GM19372 (cell line): ENCODE results near the gene TRIM41.

Experiments used
- ATAC-seq: cut with Tn5 transposase; IDR thresholded peaks from one replicate; pipeline ENCODE4 v1.9.1; 2021; ENCODE audit warnings: mild to moderate bottlenecking, low read depth, moderate library complexity; ENCODE audit not compliant: unreplicated experiment

TRIM41 gene

DNA sequence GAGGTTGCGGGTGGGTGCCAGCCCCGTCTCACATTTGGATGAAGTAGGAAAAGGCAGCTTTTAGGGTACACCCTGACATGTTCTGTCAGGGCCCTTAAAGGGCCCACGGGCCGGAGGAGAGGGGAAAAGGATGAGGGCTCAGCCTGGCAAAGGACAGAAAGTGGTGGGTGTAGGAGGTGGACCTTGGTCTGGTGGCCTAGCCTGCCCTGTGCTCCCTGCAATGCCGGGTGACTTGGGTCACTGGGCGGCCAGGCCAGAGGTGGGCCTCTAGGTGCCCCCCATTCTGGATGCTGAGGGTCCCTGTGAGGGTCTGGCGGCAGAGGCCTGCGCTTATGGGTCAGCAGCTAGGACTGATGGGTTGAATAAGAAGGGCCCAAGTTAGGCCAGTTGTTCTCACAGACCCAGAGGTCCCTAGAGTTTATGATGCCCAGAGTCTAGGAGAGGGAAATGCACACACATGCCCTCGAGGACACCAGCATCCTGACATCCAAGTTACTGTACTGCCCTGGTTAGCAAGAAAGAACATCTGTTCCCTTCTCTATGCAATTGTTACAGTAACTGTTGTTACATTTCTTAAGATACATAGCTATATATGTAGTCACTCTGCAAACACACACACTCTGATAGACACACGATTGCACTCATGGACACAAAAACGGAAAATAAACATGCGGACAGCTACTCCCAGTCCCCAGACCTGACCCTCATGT lies 30.6 kb upstream of the TRIM41 start:
- ATAC-seq = no peak

DNA sequence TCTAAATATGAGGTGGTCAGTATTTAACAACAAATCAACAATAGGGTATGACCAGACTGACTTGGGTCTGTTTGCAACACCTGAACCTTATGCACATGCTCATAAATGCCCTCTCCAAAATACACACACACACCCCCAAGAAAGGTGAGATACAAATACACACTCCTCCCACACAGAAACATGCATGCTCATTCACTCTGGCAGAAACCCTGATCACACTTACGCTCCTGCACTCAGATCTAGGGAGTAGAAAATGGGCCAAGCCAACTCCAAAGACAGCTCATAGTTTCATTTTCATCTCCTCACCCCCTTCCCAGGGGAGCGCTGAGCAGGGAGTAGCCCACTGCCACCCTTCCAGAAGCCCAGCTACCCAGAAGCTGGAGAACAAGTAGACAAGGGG lies 29.4 kb upstream of the TRIM41 start:
- no peak for ATAC-seq

DNA sequence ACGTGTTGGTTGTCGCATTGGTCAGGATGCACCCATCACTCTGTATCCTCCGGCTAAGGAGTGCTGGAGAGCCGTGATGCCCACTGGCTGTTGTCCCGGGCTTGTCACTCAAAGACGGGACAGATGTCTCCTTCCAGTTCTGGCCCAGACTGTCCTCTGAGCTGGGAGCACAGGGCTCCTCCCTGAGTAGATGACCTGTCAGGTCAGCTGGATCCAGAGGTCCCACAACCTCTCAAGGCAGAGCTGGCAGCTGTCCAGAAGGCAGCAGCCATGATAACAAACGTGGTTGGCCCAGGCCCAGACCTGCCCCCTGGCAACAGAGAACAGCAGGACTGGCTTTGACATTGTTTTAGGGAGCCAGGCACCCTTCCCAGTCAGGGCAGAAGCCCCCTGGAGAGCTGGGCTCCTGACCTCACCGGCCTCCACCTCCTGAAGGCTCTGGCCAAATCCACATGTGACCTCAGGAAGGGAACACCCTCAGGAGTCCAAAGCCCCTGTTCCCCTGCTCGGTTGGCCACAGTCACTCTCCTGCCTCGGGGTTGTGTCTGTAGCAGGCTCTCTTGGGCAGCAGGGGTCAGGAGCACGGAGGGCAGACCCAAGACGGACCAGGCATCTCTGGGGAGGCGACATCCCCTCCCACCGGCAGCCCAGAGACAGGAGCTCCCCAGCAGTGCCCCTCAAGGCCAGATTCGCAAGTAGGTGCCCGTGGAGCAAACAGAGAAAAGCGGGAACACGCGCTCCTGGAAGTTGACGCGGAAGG lies 28.4 kb upstream of the TRIM41 start:
- ATAC-seq = no peak

DNA sequence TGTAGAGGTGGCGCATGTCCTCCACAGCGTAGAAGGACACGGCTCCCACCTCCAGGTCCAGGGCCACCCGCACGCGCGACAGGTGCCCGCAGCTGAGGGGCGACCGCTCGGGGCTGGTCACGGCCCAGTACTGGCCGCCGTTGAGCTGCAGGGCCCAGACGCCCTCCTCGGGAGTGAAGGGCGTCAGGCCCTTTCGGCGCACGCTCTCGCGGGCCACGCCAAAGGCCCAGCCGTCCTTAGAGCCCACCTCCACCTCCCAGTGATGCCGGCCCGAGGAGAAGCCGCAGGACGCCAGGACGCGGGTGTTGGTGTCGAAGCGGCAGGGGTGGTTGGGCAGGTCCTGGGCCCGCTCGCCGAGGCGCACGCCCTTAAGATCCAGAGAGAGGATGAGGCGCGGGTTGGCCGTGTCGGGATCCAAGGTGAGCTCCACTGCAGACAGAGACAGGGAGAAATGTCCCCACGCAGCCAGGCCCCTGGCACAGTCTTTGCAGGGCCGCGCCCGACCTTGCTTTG lies 27.8 kb upstream of the TRIM41 start:
- no peak for ATAC-seq

DNA sequence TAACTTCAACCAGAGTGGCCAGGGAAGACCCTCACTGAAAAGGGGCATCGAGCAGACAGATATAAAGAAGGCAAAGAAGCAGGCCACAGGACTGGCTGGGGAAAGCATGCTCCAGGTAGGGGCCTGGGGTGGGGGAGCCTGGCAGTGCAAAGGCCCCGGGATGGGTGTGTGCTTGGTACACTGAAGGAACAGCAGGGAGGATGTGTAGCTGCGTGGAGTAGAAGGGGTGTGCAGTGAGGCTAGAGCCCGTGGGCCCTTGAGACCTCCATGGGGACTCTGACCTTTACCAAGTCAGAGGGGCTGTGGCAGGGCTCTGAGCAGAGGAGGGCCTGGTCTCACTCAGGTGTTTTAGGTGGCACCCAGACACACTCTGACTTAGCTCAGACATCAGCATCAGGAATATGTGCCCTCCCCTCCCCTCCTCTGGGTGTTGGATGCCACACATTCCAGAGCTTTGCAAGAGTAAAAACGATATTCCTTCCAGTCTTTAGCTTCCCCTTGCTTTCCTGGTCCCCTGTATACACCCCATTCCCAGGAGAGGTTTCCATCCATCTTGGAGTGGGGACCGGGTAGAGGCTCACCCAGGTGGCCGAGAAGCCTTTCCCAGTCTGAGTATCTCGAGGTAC lies 25.6 kb upstream of the TRIM41 start:
- ATAC-seq = no peak

DNA sequence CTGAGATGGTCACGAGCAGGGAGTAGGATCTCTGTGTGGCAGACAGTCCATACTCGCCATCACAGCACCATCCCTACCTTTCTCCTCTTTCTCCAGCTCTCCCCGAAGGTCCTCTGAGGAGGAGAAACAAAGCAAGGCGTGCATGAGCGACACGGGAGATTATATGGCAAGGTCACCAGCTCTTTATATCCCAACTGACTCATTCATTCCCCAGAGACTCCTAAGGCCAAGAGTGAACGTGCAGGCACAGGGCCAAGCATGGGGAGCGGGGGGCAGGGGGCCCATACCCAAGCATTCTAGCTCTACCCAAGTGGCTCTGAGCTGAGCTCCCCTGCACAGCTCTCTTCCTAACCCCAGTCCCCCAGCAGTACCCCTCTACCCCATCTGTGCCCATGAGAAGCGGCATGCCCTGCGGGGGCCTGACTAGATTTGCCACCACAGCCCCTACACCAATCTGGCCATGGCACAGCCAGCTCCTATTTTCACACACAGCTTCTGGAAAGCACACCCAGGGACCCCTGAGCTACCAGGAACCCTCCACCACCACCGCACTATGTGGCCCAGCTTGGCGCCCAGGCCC lies 24.9 kb upstream of the TRIM41 start:
- no peak for ATAC-seq

DNA sequence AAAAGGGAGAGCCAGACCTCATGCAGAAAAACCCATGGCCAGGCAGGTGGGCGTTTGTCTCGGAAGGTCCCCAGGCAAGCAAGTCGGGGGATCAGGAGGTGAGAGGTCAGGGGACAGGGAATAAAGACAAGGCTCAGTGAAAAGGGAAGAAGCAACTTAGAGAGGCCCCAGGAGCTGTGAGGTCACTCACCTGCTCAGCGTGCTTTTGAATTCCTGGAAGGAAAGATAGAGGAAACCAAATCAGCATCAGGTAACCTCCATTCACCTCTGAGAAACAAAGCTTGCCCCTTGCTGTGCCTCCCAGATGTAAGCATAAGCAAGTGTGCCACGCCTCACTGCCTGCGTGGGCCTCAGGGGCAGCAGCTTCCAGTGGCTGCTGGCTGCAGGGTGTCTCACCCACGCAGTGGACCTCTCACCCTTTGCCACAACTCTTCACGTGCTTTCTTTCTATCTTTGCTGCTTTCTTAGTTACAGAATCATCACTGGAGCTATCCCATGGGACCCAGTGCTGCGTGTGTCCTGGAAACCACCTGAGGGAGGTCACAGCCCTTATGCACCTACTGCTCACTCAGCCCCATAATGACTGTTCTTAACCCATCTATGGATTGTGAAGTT lies 24.1 kb upstream of the TRIM41 start:
- peak; percentile 74 for ATAC-seq

DNA sequence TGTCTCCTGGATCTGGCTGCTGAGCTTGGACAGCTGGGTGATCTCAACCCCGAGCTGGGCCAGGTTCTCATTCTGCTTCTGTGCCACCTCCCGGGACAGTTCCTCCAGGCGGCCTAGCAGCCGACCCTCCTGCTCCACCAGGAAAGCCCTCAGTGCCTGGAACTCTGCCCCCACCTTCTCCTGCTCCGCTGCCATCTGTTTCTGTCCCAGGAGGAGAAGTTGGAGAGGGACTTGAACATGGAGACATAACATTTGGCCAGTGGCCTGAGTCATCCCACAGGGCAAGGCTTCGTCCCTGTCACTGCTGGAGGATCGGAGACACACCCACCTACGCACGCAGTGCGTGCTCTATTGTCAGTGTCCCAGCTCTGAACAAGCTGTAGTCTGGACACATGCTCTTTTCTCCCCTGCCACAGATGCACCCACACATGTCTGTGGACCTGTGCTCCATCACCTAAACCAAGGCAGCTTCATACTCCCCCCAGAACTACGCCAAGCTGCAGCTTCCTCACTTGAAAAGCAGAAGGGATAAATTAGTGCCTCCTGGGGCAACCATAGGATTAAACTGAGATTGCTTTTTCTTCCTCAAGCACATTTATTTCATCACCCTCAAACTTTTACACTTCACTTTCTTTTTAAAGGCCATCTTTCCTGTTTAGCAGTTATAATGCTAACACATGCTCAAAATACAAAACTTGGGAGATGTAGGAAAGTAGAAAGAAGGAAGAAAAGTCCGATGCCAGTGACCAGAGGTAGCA lies 23.0 kb upstream of the TRIM41 start:
- ATAC-seq = no peak

DNA sequence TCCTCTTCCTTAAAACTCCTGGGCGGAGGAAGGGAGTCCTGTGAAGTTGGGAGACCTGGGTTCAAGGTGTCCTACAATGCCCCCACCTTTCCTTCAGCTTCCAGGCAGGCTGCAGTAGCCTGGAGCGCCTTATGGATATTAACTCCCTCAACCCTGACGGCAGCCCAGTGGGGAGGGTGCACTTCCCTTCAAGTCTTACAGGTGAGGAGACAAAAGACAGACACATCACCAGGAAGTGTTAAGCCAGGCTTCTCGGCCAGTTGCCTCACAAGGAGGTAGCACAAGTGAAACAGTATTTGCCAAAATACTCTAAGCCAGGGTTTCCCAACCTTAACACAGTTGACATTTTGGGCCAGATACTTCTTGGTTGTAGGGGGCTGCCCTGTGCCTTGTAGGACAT lies 22.3 kb upstream of the TRIM41 start:
- ATAC-seq = no peak

DNA sequence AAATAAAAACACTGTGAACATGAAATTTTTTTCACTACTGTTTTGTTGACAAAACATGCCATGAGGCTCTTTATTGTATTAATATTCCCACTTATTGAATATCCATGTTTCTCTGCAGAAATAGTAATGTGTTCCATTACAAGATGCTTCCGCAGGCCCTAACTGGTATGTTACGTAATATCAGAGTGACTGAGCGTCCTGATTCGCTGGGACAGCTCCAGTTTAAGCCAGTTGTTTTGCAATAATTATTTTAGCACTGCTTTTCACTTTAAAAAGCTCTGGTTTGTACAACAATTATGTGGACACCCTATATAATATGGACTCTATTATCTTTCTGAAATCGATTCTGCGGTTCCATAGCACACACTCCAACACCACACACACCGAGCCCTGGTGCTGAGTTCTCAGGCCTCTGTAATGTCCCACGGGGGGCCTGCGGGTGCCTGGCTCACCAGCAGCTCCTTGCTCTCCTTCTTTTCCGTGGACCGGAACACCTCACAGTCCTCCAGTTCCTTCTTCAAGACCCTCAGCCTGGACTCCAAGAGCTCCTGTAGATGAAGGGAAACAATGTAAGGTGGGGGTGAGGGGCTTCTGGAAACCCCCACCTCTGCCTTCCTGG lies 19.9 kb upstream of the TRIM41 start:
- ATAC-seq = no peak

DNA sequence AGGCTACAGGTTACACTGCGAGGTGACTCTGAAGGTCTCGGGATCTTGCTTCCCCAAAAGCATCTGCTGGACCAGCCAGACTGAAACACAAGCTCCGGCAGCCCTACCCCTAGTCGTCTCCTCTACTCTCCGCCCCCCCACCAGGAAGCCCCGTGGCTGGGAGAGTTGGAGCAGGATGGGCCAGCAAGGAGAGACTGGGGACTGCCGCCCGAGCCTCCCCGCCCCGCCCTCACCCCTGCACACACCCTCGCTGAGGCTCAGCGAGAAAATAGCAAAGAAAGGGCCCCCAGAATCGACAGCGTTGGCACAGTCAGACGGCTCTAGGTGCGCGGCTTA lies 19.3 kb upstream of the TRIM41 start:
- no peak for ATAC-seq

DNA sequence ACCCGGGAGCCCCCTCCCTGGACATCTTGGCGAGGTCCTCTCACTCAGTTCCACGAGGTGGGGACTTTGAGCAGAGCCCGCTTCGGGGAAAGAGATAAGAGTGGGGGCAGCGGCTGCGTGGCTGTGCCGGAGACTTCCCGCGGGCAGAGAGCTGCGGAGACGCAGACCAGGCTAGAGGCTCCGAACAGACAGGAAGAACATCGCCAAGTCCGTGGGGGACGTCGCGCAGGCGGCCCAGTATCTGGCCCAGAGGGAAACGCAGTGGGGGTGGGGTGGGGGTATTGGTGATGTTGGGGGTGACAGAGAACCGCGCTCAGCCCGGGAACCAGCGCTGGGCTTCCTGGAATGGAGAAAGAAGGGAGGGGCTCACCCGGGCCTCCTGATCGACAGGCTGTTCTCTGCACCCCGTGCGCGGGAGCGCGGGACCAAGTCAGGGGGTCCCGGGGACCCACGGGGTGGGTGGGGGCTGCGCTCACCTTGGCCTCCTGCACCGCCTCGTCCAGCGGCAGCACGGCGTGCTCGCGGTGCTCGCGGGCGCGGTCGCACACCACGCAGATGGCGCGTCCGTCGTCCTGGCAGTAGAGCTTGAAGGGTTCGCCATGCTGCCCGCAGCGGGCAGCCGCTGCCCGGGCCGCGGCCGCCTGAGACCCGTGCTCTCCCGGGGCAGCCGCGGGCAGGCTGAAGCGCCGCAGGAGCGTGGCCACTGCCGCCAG lies 18.8 kb upstream of the TRIM41 start:
- no peak for ATAC-seq

DNA sequence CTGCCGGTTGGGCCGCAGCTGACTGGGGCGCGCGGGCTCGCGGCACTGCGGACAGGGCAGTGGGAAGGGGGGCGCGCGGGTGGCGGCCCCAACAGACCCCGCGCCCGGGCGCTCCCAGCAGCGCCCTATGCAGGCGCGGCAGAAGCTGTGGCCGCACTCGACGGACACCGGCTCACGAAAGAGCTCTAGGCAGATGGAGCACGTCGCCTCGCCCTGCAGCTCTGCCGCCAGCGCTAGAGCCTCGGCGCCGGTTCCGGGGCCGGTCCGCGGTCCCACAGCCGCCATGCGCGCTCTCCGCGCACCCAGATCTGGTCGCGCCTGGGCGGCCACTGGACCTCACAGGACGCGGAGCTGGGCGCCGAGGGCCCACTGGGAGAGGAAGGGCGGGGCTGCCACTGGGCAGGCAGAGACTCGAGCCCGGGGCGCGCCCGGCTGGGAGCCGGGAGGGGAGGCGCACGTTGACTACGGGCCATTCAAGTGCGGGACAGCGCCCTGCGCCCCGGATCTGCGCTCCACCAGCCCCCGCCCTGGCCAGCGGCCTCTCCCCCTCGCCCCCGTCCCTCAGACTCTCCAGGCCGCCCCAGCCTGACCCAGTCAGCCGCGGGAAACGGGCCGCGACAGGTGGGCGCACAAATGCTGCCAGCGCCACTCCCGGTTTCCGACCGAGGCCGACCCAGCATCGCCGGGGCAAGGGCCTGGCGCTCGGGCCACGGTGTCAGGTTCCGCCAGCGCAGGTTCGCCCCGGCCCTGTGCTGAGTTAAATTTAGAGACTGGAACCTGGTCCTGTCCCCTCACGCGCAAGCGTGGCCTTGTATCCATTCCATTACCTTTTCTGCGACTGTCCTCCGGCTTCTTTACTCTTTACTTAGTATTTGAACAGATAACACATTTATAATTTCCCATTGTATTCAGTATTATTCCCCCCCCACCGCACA lies 18.0 kb upstream of the TRIM41 start, which contains the start of gene TRIM7:
TSS of gene TRIM7 (minus strand) at position 371 of the 935 bp plus-strand sequence. CDS start at position 285, 86 bp downstream.
- no peak for ATAC-seq

DNA sequence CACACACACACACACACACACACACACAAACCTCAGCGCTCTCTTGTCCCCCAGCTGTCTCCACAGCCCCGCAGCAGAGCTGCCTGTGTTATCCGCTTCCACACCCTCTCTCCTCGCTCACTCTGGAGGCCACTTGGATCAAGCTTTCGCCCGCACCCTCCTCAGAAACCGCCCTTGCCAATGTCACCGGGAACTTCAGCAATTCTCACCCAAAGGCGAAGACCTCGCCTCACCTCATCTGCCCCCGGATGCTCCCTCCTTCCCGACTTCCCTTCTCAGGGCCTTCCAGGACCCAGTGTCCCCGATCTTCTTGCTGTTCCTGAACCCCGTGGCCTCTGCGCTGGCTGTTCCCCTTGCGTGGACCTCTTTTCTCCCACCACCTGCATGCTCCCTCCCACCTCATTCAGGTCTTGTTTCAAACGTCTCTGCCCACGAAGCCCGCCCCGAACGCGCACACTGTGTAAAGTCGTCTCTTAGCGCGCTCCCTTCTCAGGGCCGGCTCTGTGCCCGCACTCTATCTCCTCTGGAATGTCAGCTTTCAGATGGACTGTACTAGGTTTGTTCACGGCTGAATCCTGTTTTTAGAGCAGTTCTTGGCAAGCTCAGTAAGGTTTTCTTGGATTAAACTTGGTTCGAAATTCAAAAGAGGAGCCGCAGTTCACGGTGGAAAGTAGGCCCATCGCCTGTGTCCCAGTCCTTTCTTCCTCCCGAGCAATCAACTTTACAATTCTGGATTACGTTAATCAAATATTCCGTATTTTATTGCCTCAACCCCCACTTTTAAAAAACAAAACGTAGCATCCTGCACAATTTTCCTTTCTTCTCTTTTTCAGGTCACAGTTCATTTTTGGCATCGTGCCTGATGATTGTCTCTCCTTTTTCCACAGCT lies 17.1 kb upstream of the TRIM41 start:
- no peak for ATAC-seq

DNA sequence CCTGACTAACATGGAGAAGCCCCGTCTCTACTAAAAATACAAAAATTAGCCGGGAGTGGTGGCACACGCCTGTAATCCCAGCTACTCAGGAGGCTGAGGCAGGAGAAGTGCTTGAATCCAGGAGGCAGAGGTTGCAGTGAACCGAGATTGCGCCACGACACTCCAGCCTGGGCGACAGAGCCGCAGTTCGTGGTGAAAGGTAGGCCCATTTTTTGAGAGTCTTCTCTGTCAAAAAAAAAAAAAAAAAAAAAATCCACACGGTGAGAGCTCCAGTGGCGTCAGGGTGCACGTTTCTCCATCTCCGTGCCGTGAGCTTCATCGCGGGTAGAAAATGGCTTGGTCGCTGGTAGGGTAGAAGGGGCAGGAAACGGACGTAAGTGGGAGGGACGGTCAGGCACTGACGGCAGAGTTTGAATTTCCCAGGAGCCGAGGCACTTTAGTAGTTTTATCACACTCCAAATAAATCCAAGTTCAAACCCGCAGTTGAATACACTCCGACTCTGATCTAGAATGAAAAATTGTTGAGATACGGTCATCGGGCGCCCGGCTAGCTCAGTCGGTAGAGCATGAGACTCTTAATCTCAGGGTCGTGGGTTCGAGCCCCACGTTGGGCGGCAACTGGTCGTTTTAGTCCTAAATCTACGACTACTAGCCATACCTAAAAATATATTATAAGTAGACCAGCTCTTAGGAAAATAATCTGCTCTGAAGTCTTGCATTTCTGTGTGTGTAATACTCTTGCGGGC lies 15.7 kb upstream of the TRIM41 start:
- ATAC-seq = no peak

DNA sequence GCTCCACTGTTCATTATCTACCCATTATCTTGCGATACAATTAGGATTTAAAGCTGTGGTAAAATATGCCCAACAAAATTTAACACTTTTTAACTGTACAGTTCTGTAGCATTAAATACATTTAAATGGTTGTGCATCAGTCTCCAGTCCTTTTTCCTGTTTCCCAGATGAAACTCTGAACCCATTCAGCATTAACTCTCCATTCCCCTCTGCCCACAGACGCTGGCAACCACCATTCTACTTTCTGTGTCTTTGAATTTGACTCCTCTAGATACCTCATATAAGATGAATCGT lies 15.2 kb upstream of the TRIM41 start:
- no peak for ATAC-seq
